GM10266 (cell line): ENCODE data around the gene NR2F2.

Experiments
- DNase-seq: peaks from one replicate; pipeline ENCODE4 v3.0.0; 2012; ENCODE audit errors: extremely low spot score
- CTCF ChIP-seq: IDR thresholded peaks from 2 replicates; pipeline ENCODE4 v1.5.1; 2012; ENCODE audit warnings: mild to moderate bottlenecking, low read depth; ENCODE audit not compliant: control insufficient read depth, insufficient read depth; ENCODE audit errors: missing control alignments

Gene NR2F2

GRCh38 chr15:96349857-96350720 is 19.6 kb downstream of the NR2F2 start:
- DNase-seq, result no peak
- no peak for TF ChIP-seq CTCF

- TF ChIP-seq CTCF, result no peak
- DNase-seq, result no peak
These were observed 20.6 kb downstream of the NR2F2 start for GRCh38 chr15:96350934-96351724.

GRCh38 chr15:96351761-96352603 is 21.5 kb downstream of the NR2F2 start:
- no peak for DNase-seq
- no peak for TF ChIP-seq CTCF

GRCh38 chr15:96352604-96353405 is 22.3 kb downstream of the NR2F2 start:
- no peak for DNase-seq
- TF ChIP-seq CTCF, result no peak

- DNase-seq, result no peak
- TF ChIP-seq CTCF, result no peak
These were observed 23.0 kb downstream of the NR2F2 start for GRCh38 chr15:96353416-96353929.
